Muscle of leg (tissue), 11 donors: ENCODE results near the gene RANBP10. TPM values are rescaled to one million over a fixed set of nuclear protein-coding genes. Genes with fewer than 3 reads are reported as not detected.
A peak's percentile ranks its signal among the peaks of the same experiment; 100 is the strongest.

Experiments
- DNase-seq: peaks from one replicate; pipeline ENCODE4 v3.0.0; 2013
- H3K27ac ChIP-seq: one replicate; pipeline ENCODE4 v1.5.1; 2013; ENCODE audit warnings: mild to moderate bottlenecking, low read length, control low read depth
- H3K27me3 ChIP-seq: one replicate; pipeline ENCODE4 v1.6.1; 2013; ENCODE audit warnings: low read length; ENCODE audit not compliant: control insufficient read depth, insufficient read depth
- H3K36me3 ChIP-seq: one replicate; pipeline ENCODE4 v1.6.1; 2013; ENCODE audit warnings: low read length; ENCODE audit not compliant: control insufficient read depth, insufficient read depth
- H3K4me1 ChIP-seq: one replicate; pipeline ENCODE4 v1.6.1; 2013; ENCODE audit warnings: low read length; ENCODE audit not compliant: control insufficient read depth, insufficient read depth
- H3K4me3 ChIP-seq: one replicate; pipeline ENCODE4 v1.5.1; 2013; ENCODE audit warnings: low read length, control low read depth
- H3K9me3 ChIP-seq: replicated peaks from 2 replicates; pipeline ENCODE4 v1.6.1; 2013; ENCODE audit warnings: low read depth, low read length; ENCODE audit not compliant: control insufficient read depth
- WGBS: methylation state at CpG from one replicate; pipeline ENCODE4 v1.1.5; 2013; ENCODE audit warnings: missing lambda C conversion rate; ENCODE audit not compliant: insufficient coverage; 5-methylcytosine and 5-hydroxymethylcytosine counted together
- polyA plus RNA-seq, 8 donors: library from polyadenylated mRNA; unstranded; fragments of 120-200 nt; gene quantifications; one replicate each; pipeline versions ENCODE4 v1.2.1 to v1.2.3, GENCODE V29; 2013; ENCODE audit warnings: inconsistent platforms in 1 of 8, low replicate concordance in 1 of 8; ENCODE audit not compliant: insufficient read length in 8 of 8, insufficient read depth in 1 of 8
- total RNA-seq: library from RNA; stranded (reverse); fragments of 120-200 nt; gene quantifications from one replicate; pipeline ENCODE4 v1.2.4, GENCODE V29; 2013

RANBP10 gene
- total and polyA plus RNA-seq, 9 donors, result 7.1 to 24.1 (median 20.0) TPM

GRCh38 chr16:67781565-67781921, 24.8 kb downstream of the RANBP10 start:
- Histone ChIP-seq H3K27me3 (no peaks in the 10 kb centered on the region), H3K27ac (no peak overlapping the region)
- 100% methylated on average over 2 of the region's 5 CpGs for WGBS

GRCh38 chr16:67780847-67781564, 25.4 kb downstream of the RANBP10 start:
- no peaks in the 10 kb centered on the region for H3K36me3 ChIP-seq
- peaks cover 3% of the 10 kb centered on the region for H3K4me1 ChIP-seq
- H3K27me3 ChIP-seq, result no peaks in the 10 kb centered on the region
- H3K9me3 ChIP-seq, result no peaks in the 10 kb centered on the region
- H3K4me3 ChIP-seq, result no peak overlapping the region
- H3K27ac ChIP-seq, result no peak overlapping the region
- DNase-seq, result no peak
- WGBS, result 100% methylated on average over 2 of the region's 7 CpGs

More at GRCh38 chr16:67781565-67781921, 24.8 kb downstream of the RANBP10 start:
- DNase-seq, result no peak
- no peak overlapping the region for H3K4me3 ChIP-seq
- H3K9me3 ChIP-seq, result no peaks in the 10 kb centered on the region
- peaks cover 3% of the 10 kb centered on the region for H3K4me1 ChIP-seq
- H3K36me3 ChIP-seq, result no peaks in the 10 kb centered on the region

- Histone ChIP-seq H3K9me3 (peaks cover 4% of the 10 kb centered on the region), H3K4me1 (peaks cover 4% of the 10 kb centered on the region), H3K27me3 (no peaks in the 10 kb centered on the region), H3K36me3 (no peaks in the 10 kb centered on the region), H3K27ac (no peak overlapping the region), H3K4me3 (no peak overlapping the region)
- WGBS, result 79% methylated on average over 2 of the region's 5 CpGs
- no peak for DNase-seq
Measured at GRCh38 chr16:67779256-67780014, 26.9 kb downstream of the RANBP10 start.

- peaks cover 17% of the 10 kb centered on the region for H3K4me1 ChIP-seq
- H3K4me3 ChIP-seq, result no peak overlapping the region
- H3K9me3 ChIP-seq, result peaks cover 4% of the 10 kb centered on the region
- H3K27me3 ChIP-seq, result no peaks in the 10 kb centered on the region
- DNase-seq, result no peak
- no peak overlapping the region for H3K27ac ChIP-seq
- peaks cover 10% of the 10 kb centered on the region for H3K36me3 ChIP-seq
- WGBS, result 96% methylated on average over 4 of the region's 6 CpGs
Measured at GRCh38 chr16:67775273-67775672, 31.1 kb downstream of the RANBP10 start.

GRCh38 chr16:67774457-67774853, 31.9 kb downstream of the RANBP10 start:
- Histone ChIP-seq H3K4me3 (no peak overlapping the region), H3K27me3 (no peaks in the 10 kb centered on the region), H3K36me3 (peaks cover 10% of the 10 kb centered on the region), H3K9me3 (peaks cover 4% of the 10 kb centered on the region), H3K27ac (no peak overlapping the region), H3K4me1 (peaks cover 17% of the 10 kb centered on the region)
- 100% methylated on average over 1 of the region's 3 CpGs for WGBS
- DNase-seq, result no peak

- Histone ChIP-seq H3K4me1 (peaks cover 17% of the 10 kb centered on the region), H3K36me3 (peaks cover 12% of the 10 kb centered on the region), H3K27ac (peak overlapping the region; percentile 10), H3K9me3 (peaks cover 4% of the 10 kb centered on the region), H3K27me3 (no peaks in the 10 kb centered on the region), H3K4me3 (no peak overlapping the region)
- DNase-seq, result peak; percentile 33
- 21% methylated on average over 3 of the region's 6 CpGs for WGBS
Measured at GRCh38 chr16:67773569-67774456, 32.5 kb downstream of the RANBP10 start.

GRCh38 chr16:67773099-67773498, 33.3 kb downstream of the RANBP10 start:
- WGBS, result 80% methylated on average over 1 of the region's 4 CpGs
- Histone ChIP-seq H3K9me3 (peaks cover 4% of the 10 kb centered on the region), H3K36me3 (peaks cover 12% of the 10 kb centered on the region), H3K27ac (peak overlapping the region; percentile 10), H3K27me3 (no peaks in the 10 kb centered on the region), H3K4me3 (no peak overlapping the region), H3K4me1 (peaks cover 17% of the 10 kb centered on the region)
- peak; percentile 31 for DNase-seq

- Histone ChIP-seq H3K27ac (no peak overlapping the region), H3K9me3 (peaks cover 3% of the 10 kb centered on the region), H3K27me3 (no peaks in the 10 kb centered on the region), H3K36me3 (peaks cover 19% of the 10 kb centered on the region), H3K4me3 (no peak overlapping the region), H3K4me1 (peaks cover 17% of the 10 kb centered on the region)
- DNase-seq, result no peak
- WGBS, result 72% methylated on average over 6 of the region's 6 CpGs
Measured at GRCh38 chr16:67770346-67770991, 35.9 kb downstream of the RANBP10 start.

GRCh38 chr16:67767953-67768352, 38.4 kb downstream of the RANBP10 start:
- H3K4me3 ChIP-seq, result no peak overlapping the region
- 100% methylated on average over 1 of the region's 7 CpGs for WGBS
- peaks cover 29% of the 10 kb centered on the region for H3K36me3 ChIP-seq
- H3K27ac ChIP-seq, result no peak overlapping the region
- H3K4me1 ChIP-seq, result peaks cover 4% of the 10 kb centered on the region
- no peaks in the 10 kb centered on the region for H3K27me3 ChIP-seq
- no peak for DNase-seq
- H3K9me3 ChIP-seq, result no peaks in the 10 kb centered on the region
